Measurements from ENCODE around the gene MICU2.
"Not testable (repeated sequence)": the region's sequence is repeated elsewhere in the genome, so short reads cannot be mapped to it uniquely, and the experiment has no call there.

MICU2 gene

DNA sequence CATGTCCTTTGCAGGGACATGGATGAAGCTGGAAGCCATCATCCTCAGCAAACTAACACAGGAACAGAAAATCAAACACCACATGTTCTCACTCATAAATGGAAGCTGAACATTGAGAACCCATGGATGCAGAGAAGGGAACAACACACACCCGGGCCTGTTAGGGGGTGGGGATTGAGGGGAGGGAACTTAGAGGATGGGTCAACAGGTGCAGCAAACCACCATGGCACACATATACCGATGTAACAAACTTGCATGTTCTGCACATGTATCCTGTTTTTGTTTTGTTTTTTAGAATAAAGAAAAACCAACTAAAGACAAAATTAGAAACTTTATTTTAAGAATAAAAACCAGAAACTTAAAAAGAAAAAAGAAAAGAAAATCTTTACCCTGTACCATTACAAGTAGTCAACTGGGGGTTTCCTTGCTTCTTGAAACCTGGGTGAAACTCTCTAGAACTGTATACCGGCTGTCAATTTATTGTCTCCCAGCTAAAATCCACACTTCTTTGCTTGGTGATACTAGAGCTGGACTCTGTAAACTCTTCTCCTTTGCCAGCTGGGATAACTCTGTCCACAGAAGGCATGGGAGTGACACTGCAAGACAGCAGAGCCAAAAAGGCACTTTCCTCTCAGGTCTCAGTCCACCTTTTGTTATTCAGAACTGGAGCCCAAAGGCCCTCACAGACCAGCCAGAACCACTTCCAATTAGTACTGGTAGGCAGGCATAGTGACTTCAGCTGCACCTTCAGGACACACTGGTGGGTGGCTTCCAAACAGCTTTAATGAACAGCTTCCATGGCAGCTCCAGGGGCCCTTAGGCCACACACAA is 9.0 kb downstream of the MICU2 start:
- DNase-seq: no peak

GRCh38 chr13:21590665-21591456 is 13.1 kb downstream of the MICU2 start:
- DNase-seq: not testable (repeated sequence)

DNA sequence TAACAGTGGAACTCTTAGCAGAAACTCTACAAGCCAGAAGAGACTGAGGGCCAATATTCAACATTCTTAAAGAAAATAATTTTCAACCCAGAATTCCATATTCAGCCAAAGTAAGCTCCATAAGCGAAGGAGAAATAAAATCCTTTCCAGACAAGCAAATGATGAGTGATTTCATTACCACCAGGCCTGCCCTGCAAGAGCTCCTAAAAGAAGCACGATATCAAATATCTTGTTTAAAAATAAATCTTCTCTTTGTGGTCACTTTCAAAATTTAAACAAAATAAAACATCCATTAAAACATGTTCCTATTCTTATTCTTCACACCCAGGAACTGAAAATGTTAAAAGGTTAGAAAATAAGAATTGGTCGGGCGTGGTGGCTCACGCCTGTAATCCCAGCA is 13.7 kb downstream of the MICU2 start:
- DNase-seq: no peak

DNA sequence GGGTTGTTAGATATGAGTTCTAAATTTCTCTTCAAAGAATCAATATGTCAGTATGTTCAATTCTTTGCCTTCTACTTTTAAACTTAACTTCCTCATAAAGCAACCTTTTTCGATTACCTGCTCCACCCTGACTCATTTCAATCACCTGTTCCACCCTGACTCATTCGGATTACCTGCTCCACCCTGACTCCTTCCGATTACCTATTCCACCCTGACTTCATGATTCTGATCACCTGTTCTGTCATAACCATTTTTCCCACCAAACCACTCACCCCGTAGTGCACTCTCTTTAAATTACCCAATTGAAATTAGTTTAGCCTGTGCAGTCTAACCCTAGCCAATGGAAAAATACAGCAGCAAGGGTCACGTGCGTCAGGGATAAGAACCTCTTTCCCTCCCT is 14.5 kb downstream of the MICU2 start:
- not testable (repeated sequence) for DNase-seq

DNA sequence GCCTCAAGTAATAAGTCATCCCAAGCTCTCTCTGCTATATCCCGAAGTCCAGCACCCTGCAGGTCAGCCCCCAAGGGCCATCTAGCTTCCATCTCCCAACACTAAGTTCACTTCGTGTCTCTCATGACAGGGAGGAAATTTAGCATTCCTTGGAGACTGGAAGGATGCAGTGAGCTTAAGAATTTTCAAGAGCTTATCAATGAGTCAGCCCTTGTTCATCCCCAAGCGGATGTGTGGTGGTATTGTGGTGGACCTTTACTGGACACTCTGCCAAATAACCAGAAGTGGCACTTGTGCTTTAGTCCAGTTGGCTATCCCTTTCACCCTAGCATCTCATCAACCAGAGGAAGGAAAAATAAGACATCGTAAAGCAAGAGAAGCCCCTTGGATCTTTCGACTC is 15.6 kb downstream of the MICU2 start:
- not testable (repeated sequence) for DNase-seq

GRCh38 chr13:21584973-21585592 is 18.9 kb downstream of the MICU2 start:
- DNase-seq: no peak

- no peak for DNase-seq
These were observed 20.5 kb downstream of the MICU2 start for GRCh38 chr13:21583478-21583877.

GRCh38 chr13:21580736-21581135 is 23.2 kb downstream of the MICU2 start:
- no peak for DNase-seq

DNA sequence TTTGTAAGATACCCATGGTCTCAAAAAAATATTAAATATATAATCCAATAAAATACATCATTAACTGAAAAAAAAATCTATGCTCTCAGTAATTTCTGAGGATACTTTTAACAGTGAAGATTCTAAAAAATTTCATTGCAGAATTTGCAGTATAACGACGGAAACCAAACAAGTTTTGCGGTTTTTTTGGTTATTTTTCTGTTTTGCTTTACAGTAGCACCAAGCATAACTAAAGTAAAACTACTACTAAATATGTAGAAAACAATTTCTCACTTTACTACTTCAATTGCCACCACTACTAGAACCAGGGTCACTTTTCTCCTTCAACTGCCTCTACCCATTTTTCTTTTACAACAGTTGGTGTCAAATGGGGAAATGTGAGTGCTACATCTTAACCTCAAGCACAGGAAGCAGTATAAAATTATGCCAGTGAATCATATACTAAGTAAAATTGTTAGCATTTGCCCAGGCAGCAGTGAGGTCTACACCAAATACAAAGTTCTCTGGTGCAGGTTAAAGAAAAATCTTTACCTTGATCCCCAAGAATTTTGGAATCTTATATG is 24.1 kb downstream of the MICU2 start:
- no peak for DNase-seq

DNA sequence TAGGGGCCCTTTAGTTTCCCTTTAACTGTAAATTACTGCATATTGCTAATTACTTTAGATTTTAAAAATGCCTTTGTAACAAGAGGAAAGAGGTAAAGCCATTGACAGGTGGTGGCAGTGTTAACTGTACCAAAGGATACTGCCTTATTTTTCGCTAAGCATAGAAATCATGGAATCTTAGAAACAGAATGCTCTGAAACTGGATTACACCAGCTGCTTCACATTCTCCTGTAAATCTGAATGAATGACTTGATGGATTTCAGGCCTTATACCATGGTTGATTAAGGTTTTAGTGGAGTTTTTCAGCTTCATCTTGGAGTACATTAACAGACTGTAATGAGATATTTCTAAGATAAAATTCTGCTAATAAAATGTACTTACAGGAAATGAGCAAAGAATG is 25.2 kb downstream of the MICU2 start:
- DNase-seq: no peak

GRCh38 chr13:21576426-21576825 is 27.5 kb downstream of the MICU2 start:
- DNase-seq: no peak

- no peak for DNase-seq
These were observed 29.9 kb downstream of the MICU2 start for GRCh38 chr13:21573920-21574712.

DNA sequence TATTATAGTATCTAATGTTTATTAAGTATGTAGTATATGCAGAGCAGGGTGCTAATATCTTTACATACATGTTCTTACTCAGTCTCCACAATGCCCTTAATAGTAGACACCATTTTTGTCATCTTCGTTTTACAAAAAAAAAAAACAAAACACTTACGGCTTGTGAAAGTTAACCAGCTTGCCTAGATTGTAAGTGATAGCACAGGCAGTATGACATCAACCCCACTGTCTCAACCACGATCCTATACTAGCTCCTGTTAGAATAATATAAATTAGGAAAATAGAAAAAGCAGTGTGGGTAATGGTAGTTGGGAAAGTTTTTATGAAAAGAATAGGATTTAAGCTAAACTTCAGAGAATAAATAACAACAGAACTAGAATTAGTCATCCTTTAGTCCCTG is 34.3 kb downstream of the MICU2 start:
- DNase-seq: no peak

GRCh38 chr13:21568854-21569253 is 35.1 kb downstream of the MICU2 start:
- DNase-seq: no peak

DNA sequence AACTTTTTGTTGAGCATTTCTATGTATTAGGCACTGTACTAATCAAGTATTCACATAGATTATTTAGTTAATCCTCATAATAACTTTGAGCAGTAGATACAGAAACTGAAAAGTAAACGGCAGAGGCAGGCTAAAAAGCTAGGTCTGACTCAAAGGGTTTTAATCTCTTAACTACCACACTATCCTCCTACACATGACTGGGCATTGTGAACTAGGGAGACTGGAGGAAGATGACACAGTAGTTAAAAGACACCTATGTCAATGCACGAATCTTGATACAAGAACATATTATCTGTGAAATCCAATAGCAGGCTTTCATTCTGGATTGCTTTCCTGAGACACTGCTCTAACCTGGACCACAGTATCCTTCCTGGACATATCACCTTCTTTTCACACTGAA is 36.3 kb downstream of the MICU2 start:
- no peak for DNase-seq

DNA sequence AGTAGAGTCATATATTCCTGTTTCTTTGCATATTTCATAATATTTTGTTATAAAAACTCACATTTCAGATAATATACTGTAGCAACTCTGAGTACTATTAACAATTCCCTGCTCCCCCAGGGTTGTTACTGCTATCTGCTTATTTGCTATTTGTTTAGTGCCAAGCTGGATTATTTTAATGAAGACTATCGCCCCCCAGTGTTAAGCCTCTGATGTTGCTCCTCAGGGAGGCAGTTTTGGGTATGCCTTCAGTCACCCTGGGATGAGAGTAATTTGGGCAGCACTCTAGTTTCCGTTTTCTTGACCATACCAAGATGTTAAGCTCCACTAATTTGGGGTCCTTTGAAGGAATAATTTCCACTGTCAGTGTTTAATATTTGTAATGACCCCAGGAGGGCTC is 46.0 kb downstream of the MICU2 start:
- no peak for DNase-seq

DNA sequence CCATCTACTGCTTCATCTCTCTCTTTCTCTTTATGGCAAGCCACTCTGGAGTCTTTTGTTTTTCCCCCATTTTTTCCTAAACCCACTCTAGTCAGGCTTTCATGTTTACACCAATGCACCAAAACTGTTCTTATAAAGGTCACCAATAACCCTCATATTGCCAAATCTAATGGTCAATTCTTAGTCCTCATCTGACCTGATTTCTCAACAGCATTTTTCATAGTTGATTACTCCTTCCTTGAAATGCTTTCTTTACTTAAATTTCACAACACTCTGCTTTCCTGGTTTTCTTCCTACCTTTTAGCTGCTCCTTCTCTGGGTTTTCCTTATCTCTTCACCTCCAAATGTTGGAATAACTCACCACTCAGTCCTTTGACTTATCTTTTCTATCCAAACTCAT is 47.9 kb downstream of the MICU2 start:
- no peak for DNase-seq

DNA sequence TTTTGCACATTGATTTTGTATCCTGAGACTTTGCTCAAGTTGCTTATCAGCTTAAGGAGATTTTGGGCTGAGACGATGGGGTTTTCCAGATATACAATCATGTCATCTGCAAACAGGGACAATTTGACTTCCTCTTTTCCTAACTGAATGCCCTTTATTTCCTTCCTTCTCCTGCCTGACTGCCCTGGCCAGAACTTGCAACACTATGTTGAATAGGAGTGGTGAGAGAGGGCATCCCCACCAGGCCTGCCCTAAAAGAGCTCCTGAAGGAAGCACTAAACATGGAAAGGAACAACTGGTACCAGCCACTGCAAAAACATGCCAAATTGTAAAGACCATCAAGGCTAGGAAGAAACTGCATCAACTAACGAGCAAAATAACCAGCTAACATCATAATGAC is 50.7 kb downstream of the MICU2 start:
- DNase-seq: not testable (repeated sequence)

DNA sequence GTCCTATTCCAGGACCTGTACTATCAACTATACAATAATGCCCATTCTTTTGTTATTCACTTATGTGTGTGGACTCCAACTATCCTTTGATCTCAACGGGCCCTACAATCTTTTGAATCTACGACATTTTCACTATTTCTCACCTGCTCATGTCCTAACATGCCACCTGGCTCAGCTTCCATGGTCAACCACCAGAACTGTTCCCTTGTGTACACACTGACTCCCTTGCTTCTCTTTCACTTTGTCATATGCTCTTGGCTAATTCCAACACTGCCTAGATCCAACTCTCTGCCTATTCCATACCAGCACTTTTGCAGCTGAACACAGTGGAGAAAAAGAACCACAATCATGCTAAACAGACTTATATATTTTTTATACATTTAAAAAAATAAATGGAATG is 53.1 kb downstream of the MICU2 start:
- no peak for DNase-seq

DNA sequence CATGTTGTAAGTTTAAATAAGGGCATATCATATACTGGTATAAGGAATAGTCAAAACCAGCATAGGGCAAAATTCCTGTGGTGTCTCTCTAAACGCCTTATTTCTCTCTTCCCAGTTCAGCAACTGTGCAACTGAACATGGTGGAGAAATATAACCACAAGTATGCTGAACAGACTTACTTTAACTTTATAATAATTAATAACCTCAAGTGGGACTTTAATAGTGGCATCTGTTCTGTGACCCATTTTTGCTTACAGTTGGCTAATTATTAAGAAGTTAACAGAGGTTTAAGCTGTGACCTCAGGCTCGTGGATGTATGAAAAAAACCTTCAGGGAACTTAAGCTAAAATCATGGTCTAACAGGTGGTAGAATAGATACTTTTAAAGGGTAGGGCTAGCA is 54.3 kb downstream of the MICU2 start:
- DNase-seq: no peak

DNA sequence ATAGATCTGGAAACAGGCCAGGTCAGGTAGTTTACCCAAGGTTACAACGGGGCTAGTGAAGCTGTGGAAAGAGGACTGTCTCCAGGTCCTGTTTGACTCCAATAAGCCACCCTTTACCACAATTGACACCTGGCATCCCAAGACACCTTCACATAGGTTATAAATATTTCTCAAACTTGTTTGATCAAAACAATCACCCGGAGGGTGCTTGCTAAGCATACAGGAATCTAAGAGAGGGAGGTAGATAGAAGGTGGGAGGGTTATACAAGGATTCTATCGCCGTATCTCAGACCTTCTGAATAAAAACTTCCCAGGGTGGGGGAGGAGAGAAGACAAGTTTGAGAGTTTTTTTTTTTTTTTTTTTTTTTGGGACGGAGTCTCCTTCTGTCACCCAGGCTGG is 55.4 kb downstream of the MICU2 start:
- no peak for DNase-seq

GRCh38 chr13:21546372-21546771 is 57.6 kb downstream of the MICU2 start:
- no peak for DNase-seq

- no peak for DNase-seq
These were observed 59.5 kb downstream of the MICU2 start for GRCh38 chr13:21544515-21544914.
